ENCODE measurements around the gene NF1.
"Not testable (repeated sequence)": the region's sequence is repeated elsewhere in the genome, so short reads cannot be mapped to it uniquely, and the experiment has no call there.

NF1 gene

GRCh38 chr17:31327534-31328159, 232.9 kb downstream of the NF1 start:
- H3K9ac ChIP-seq = no peak overlapping the region
- H3K4me3 ChIP-seq = no peak overlapping the region
- TF ChIP-seq Cebpa-rat (IDR thresholded peaks at IDR 0.05) = no peak
- no peaks in the 10 kb centered on the region for H4K20me1 ChIP-seq
- H3K27ac ChIP-seq = no peak overlapping the region
- no peaks in the 10 kb centered on the region for H3K9me3 ChIP-seq
- no peaks in the 10 kb centered on the region for H3K4me1 ChIP-seq
- peaks cover 35% of the 10 kb centered on the region for H3K36me3 ChIP-seq
- no peak overlapping the region for H3K4me2 ChIP-seq
- H3K27me3 ChIP-seq = no peaks in the 10 kb centered on the region; the same call in 1 of the 2 replicates

DNA sequence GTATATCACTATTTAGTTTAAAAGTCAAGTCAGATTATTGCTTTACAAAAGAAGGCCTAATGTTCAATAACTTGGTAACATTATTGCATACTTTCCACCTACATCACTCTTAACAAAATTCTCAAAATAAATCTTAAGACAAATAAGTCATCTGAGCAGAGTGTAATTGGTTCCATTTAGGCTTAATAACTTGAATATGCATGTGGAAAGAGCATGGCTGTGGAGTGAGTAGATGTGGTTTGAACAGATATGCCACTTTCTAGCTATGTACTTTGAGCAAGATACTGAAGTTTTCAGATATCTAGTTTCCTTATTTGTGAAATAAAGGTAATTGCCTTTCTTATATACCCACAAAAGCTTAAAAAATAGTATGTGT, 233.4 kb downstream of the NF1 start:
- H3K9me3 ChIP-seq = no peaks in the 10 kb centered on the region
- no peak overlapping the region for H3K4me2 ChIP-seq
- TF ChIP-seq Cebpa-rat (IDR thresholded peaks at IDR 0.05) = no peak
- H3K36me3 ChIP-seq = peaks cover 35% of the 10 kb centered on the region
- H3K9ac ChIP-seq = no peak overlapping the region
- H3K4me3 ChIP-seq = no peak overlapping the region
- no peaks in the 10 kb centered on the region for H4K20me1 ChIP-seq
- no peaks in the 10 kb centered on the region; the same call in 1 of the 2 replicates for H3K27me3 ChIP-seq
- H3K4me1 ChIP-seq = no peaks in the 10 kb centered on the region
- no peak overlapping the region for H3K27ac ChIP-seq

DNA sequence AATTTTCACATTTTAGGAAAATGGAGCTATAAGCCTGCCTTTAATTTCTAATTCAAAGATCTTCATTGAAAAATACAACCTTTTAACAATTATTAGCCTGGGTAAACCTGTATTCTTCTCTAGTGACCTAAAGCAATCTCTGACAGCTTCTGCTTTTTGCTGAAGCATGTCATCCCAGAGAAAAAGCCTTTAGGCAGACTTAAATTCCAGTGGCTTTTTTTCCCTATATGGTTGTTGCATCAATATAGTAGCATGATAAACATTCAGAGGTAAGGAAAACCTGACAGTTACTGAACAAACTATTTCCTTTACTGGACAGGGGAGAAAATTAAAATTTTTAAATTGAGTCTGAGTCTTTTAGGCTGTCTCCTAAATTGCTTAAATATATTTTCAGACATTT, 234.4 kb downstream of the NF1 start:
- no peaks in the 10 kb centered on the region for H4K20me1 ChIP-seq
- H3K9me3 ChIP-seq = no peaks in the 10 kb centered on the region
- no peak overlapping the region for H3K4me3 ChIP-seq
- H3K4me2 ChIP-seq = no peak overlapping the region
- no peak for TF ChIP-seq Cebpa-rat (IDR thresholded peaks at IDR 0.05)
- peaks cover 32% of the 10 kb centered on the region for H3K36me3 ChIP-seq
- H3K27me3 ChIP-seq = no peaks in the 10 kb centered on the region; the same call in 1 of the 2 replicates
- no peaks in the 10 kb centered on the region for H3K4me1 ChIP-seq
- H3K27ac ChIP-seq = no peak overlapping the region
- no peak overlapping the region for H3K9ac ChIP-seq

DNA sequence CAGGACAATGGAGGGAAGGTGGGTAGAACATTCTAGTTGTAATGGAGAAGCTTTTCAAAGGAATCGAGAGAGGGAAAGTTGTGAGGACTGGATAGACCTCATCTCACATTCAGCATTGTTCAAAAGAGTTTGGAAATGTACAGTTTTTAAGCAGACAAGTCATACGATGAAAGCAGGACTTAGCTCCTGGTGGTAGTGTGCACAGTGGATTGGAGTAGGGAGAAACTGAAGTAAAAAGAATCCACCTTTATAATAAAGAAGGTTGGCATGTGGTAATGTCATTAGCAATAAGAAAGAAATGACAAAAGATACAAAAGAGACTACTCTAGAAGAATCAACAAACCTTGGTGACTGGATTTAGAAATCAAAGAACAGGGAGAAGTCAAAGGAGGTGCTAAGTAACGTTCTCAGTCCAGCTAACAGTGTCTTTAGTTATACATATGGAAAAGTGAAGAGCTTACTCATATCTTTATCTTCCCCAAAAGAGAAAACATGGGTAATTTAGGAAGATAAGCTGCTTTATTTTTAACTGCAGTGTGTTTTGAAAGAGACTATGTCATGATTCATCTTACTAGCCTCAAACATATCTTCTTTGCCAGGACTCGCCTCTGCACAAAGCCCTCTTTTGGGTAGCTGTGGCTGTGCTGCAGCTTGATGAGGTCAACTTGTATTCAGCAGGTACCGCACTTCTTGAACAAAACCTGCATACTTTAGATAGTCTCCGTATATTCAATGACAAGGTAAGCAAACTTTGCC, 245.3 kb downstream of the NF1 start:
- H3K36me3 ChIP-seq = peaks cover 69% of the 10 kb centered on the region
- H3K4me3 ChIP-seq = no peak overlapping the region
- no peak overlapping the region for H3K9ac ChIP-seq
- H3K27ac ChIP-seq = no peak overlapping the region
- H3K9me3 ChIP-seq = no peaks in the 10 kb centered on the region
- no peaks in the 10 kb centered on the region for H3K4me1 ChIP-seq
- TF ChIP-seq Cebpa-rat (IDR thresholded peaks at IDR 0.05) = no peak
- H3K4me2 ChIP-seq = no peak overlapping the region
- no peaks in the 10 kb centered on the region for H4K20me1 ChIP-seq
- H3K27me3 ChIP-seq = no peaks in the 10 kb centered on the region

GRCh38 chr17:31345191-31345747, 250.5 kb downstream of the NF1 start:
- not testable (repeated sequence) for H3K4me1 ChIP-seq, H4K20me1 ChIP-seq, H3K27ac ChIP-seq, H3K4me2 ChIP-seq, H3K4me3 ChIP-seq, H3K27me3 ChIP-seq, H3K9me3 ChIP-seq, H3K9ac ChIP-seq
- H3K36me3 ChIP-seq = peaks cover 53% of the 10 kb centered on the region

DNA sequence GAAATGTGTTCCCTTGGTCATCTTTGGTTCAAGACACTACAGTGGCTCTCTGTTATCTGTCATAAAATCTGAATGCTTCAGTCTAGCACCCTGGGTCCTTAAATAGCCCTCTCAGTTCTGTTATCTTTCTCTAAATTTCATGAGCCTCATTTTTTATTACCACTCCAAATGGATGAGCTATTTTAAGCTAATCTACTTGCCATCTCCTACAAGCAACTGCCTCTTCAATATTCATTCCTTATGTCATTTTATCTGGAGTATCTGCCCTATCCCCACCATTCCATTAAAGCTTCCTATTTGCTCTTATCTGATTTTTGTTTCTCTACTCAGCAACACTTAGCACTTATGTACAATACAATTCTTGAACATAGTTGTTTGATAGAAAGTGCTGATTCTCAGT, 254.7 kb downstream of the NF1 start:
- no peaks in the 10 kb centered on the region for H3K9me3 ChIP-seq
- no peaks in the 10 kb centered on the region for H3K4me1 ChIP-seq
- H3K27ac ChIP-seq = no peak overlapping the region
- H3K36me3 ChIP-seq = peaks cover 54% of the 10 kb centered on the region
- H3K9ac ChIP-seq = no peak overlapping the region
- no peaks in the 10 kb centered on the region for H3K27me3 ChIP-seq
- TF ChIP-seq Cebpa-rat (IDR thresholded peaks at IDR 0.05) = no peak
- no peak overlapping the region for H3K4me3 ChIP-seq
- no peaks in the 10 kb centered on the region for H4K20me1 ChIP-seq
- no peak overlapping the region for H3K4me2 ChIP-seq

DNA sequence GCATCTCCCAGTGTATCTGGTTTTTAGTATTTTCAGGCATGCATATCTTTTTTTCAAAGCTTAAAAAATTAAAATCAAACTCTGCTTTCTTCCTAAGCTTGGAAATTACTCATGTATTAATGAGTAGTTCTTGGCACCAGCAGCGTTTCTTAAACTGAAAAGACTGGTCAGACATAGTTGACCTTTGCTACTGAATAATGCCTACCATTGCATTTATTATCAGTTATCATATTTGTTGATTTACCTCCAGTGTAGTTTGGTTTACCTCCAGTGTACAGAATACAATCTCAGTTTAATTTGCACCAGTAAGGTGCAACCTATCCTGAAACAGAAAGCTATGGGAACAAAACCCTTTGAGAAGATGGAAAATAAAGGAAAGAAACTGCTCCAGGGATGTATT, 261.2 kb downstream of the NF1 start:
- Histone ChIP-seq H4K20me1 (no peaks in the 10 kb centered on the region), H3K4me2 (no peak overlapping the region), H3K27me3 (no peaks in the 10 kb centered on the region), H3K36me3 (peaks cover 81% of the 10 kb centered on the region), H3K4me1 (no peaks in the 10 kb centered on the region), H3K9ac (no peak overlapping the region), H3K27ac (no peak overlapping the region), H3K9me3 (no peaks in the 10 kb centered on the region), H3K4me3 (no peak overlapping the region)
- TF ChIP-seq Cebpa-rat (IDR thresholded peaks at IDR 0.05) = no peak

DNA sequence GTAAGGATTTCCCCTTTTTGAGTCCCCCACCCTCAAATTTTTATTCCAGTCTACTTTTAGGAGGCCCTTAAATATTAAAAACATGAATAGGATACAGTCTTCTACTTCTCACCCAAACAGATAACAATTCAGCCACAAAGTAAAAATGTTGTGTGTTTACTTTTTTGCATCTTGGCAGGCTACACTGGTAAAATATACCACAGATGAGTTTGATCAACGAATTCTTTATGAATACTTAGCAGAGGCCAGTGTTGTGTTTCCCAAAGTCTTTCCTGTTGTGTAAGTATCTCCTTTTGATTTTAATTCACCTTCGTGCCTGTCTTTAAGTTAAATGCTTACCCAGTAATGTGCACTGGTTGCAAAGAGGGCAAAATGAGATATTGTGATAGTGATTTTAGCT, 262.3 kb downstream of the NF1 start:
- no peak for TF ChIP-seq Cebpa-rat (IDR thresholded peaks at IDR 0.05)
- Histone ChIP-seq H3K27ac (no peak overlapping the region), H3K27me3 (no peaks in the 10 kb centered on the region), H3K9ac (no peak overlapping the region), H4K20me1 (no peaks in the 10 kb centered on the region), H3K9me3 (no peaks in the 10 kb centered on the region), H3K4me3 (no peak overlapping the region), H3K36me3 (peaks cover 80% of the 10 kb centered on the region), H3K4me1 (no peaks in the 10 kb centered on the region), H3K4me2 (no peak overlapping the region)

GRCh38 chr17:31357839-31358394, 263.1 kb downstream of the NF1 start:
- H3K4me2 ChIP-seq = no peak overlapping the region
- H4K20me1 ChIP-seq = no peaks in the 10 kb centered on the region
- H3K9ac ChIP-seq = no peak overlapping the region
- no peaks in the 10 kb centered on the region for H3K4me1 ChIP-seq
- H3K9me3 ChIP-seq = no peaks in the 10 kb centered on the region
- no peaks in the 10 kb centered on the region for H3K27me3 ChIP-seq
- no peak overlapping the region for H3K27ac ChIP-seq
- TF ChIP-seq Cebpa-rat (IDR thresholded peaks at IDR 0.05) = no peak
- H3K36me3 ChIP-seq = peaks cover 79% of the 10 kb centered on the region
- H3K4me3 ChIP-seq = no peak overlapping the region

DNA sequence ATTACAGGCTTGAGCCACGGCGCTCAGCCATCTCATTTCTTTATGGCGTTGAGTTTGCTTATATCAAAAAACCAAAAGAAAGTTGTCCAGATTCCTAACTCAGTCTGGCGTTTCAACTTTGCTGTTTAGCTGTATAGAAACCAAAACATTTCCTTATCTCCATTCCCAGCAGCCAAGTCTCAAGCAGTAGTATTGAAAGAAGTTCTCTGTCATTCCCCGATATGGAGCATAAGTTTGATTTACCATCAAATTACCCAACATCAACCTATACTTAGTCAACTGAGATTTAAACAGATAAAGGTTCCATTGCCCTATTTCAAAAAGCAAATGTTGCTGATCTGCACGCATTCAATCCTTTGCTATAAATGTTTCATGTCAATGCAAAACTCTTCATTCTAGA, 269.2 kb downstream of the NF1 start:
- H3K9me3 ChIP-seq = no peaks in the 10 kb centered on the region
- H3K36me3 ChIP-seq = peaks cover 65% of the 10 kb centered on the region
- H3K27me3 ChIP-seq = no peaks in the 10 kb centered on the region
- no peaks in the 10 kb centered on the region for H4K20me1 ChIP-seq
- H3K4me3 ChIP-seq = no peak overlapping the region
- H3K27ac ChIP-seq = no peak overlapping the region
- no peak for TF ChIP-seq Cebpa-rat (IDR thresholded peaks at IDR 0.05)
- H3K4me1 ChIP-seq = no peaks in the 10 kb centered on the region
- H3K9ac ChIP-seq = no peak overlapping the region
- H3K4me2 ChIP-seq = no peak overlapping the region

Measured in BLaER1 (cell line).